Measurements from ENCODE around the gene IRF5. TPM values are rescaled to one million over a fixed set of nuclear protein-coding genes. Genes with fewer than 3 reads are reported as not detected.

The IRF5 gene
- total and polyA plus RNA-seq, 12 donors: 0.83 to 25.9 (median 10.9) TPM

GRCh38 chr7:128889121-128889520 is 48.6 kb upstream of the IRF5 start:
- DNase-seq: no peak
- Histone ChIP-seq H3K4me1 (replicated peaks in 1 of 2) (no peaks in the 10 kb centered on the region), H3K9me3 (replicated peaks in 1 of 3) (no peaks in the 10 kb centered on the region), H3K27ac (no peak overlapping the region), H3K27me3 (peaks cover 12% of the 10 kb centered on the region), H3K36me3 (replicated peaks in 1 of 2) (no peaks in the 10 kb centered on the region), H3K4me3 (no peak overlapping the region)
- intact Hi-C loops (cut with DNase I): no loop called here
- WGBS, 4 donors: 62 to 71% (median 67%) methylated on average over 5 to 8 of the region's 8 CpGs
- TF ChIP-seq CTCF (IDR thresholded peaks at IDR 0.05): no peak

DNA sequence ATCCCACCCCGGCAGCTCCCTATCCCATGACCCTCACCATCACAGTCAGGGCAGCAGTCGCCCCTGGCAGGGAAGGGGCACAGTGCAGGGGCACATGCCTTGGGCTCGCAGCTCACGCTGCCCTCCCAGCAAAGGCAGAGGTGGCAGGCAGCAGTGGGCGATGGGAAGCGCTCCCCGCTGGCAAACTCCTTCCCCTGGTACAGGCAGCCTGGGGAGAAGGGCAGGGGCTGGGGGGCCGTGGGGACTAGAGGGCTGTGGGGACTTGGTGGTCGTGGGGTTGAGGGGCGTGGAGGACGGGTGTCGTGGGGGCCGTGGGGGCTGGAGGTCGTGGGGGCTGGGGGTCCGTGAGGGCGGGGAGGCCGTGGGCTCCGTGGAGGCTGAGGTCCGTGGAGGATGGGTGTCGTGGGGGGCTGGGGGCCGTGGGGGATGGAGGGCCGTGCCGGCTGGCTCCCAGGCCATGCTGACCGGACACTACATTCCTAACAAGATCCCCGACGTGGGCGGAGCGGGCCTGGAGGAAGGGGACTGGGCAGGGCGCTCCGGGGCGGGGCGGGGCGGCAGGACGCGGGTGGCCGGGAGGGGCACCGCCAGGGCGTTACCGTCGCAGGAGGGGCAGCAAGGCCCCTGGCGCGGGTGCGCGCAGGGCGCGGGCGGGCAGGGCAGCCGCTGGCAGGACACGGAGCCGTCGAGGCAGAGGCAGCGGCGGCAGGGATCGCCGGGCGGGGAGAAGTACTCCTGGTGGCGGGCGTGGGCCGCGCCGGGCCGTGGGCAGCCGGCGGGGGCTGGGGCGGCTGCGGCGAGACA is 47.2 kb upstream of the IRF5 start:
- DNase-seq: peak in 1 of 7 donors; percentile 33
- intact Hi-C loops (cut with DNase I): no loop called here

GRCh38 chr7:128891110-128891941 is 46.4 kb upstream of the IRF5 start:
- no peak for TF ChIP-seq CTCF (IDR thresholded peaks at IDR 0.05)
- no peak for TF ChIP-seq POLR2A (IDR thresholded peaks at IDR 0.05)
- WGBS, 4 donors: 34 to 45% (median 37%) methylated on average over 13 to 41 of the region's 41 CpGs
- no peaks in the 10 kb centered on the region for H3K36me3 ChIP-seq (replicated peaks in 1 of 2)
- H3K27me3 ChIP-seq: peaks cover 12% of the 10 kb centered on the region
- no peak for DNase-seq
- intact Hi-C loops (cut with DNase I): no loop called here
- no peak overlapping the region for H3K27ac ChIP-seq
- H3K4me1 ChIP-seq (replicated peaks in 1 of 2): no peaks in the 10 kb centered on the region
- peak overlapping the region in 1 of 4 donors; percentile 45 for H3K4me3 ChIP-seq
- H3K9me3 ChIP-seq (replicated peaks in 1 of 3): no peaks in the 10 kb centered on the region

More for the DNA sequence above, 47.2 kb upstream of the IRF5 start:
- Histone ChIP-seq H3K4me3 (peak overlapping the region in 1 of 4 donors; percentile 45), H3K9me3 (replicated peaks in 1 of 3) (no peaks in the 10 kb centered on the region), H3K27ac (no peak overlapping the region), H3K27me3 (peaks cover 12% of the 10 kb centered on the region), H3K4me1 (replicated peaks in 1 of 2) (no peaks in the 10 kb centered on the region), H3K36me3 (replicated peaks in 1 of 2) (no peaks in the 10 kb centered on the region)
- WGBS, 4 donors: 13 to 69% (median 30%) methylated on average over 2 to 67 of the region's 67 CpGs
- TF ChIP-seq CTCF (IDR thresholded peaks at IDR 0.05): no peak
- TF ChIP-seq POLR2A (IDR thresholded peaks at IDR 0.05): no peak

DNA sequence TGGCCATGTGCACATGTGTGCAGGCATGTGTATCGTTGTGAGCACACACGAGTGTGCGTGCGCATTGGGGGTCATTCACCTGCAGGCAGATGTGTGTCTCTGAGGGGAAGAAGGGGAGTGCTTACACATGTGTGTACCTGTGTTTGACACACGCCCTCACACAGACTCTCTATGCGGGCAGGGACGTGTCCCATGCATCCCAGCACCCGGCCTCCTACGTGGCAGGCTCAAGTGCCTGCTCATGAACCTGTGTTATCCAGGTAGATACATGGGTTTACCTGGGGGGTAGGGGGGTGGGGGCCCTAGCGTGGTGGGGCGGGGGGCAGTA is 45.8 kb upstream of the IRF5 start:
- Histone ChIP-seq H3K36me3 (replicated peaks in 1 of 2) (no peaks in the 10 kb centered on the region), H3K9me3 (replicated peaks in 1 of 3) (no peaks in the 10 kb centered on the region), H3K4me3 (no peak overlapping the region), H3K27ac (no peak overlapping the region), H3K27me3 (peaks cover 12% of the 10 kb centered on the region), H3K4me1 (replicated peaks in 1 of 2) (no peaks in the 10 kb centered on the region)
- WGBS, 4 donors: 80 to 89% (median 83%) methylated on average over 5 to 11 of the region's 11 CpGs
- TF ChIP-seq POLR2A (IDR thresholded peaks at IDR 0.05) (no peak), CTCF (IDR thresholded peaks at IDR 0.05) (no peak)
- intact Hi-C loops (cut with DNase I): no loop called here
- DNase-seq: no peak
